ENCODE measurements around the gene MPND. TPM values are rescaled to one million over a fixed set of nuclear protein-coding genes. Genes with fewer than 3 reads are reported as not detected.

Gene MPND
- total and polyA plus RNA-seq, 2 of the 13 experiments (the other 11 are each of a cell fraction or from before 2014, with no cell fraction given): 10.8 to 15.8 TPM

- in situ Hi-C loops (cut with HindIII; ENCODE audit: extremely low pct_ligation_motif_present, low pct_unique_long_range_greater_than_20kb): no loop called here
- Histone ChIP-seq H3K4me2 (ENCODE audit: low read depth, low read length) (no peak overlapping the region), H4K20me1 (ENCODE audit: insufficient read depth, low read length) (peaks cover 8% of the 10 kb centered on the region; the same call in 1 of the 2 replicates), H3K9me3 (ENCODE audit: low read length) (no peaks in the 10 kb centered on the region), H3K79me2 (ENCODE audit: insufficient read depth, low read length) (peaks cover 71% of the 10 kb centered on the region), H3K4me1 (ENCODE audit: insufficient read depth, low read length) (peaks cover 35% of the 10 kb centered on the region), H2AFZ (ENCODE audit: low read length) (no peak overlapping the region), H3K27me3 (ENCODE audit: control insufficient read depth in 1 of 2, insufficient read depth in 2 of 2, low read length in 2 of 2) (no peaks in the 10 kb centered on the region; a peak in 1 of 5 replicates), H3K4me3 (replicated peaks in 1 of 3; ENCODE audit: insufficient read depth in 1 of 3, low read depth in 2 of 3, low read length in 3 of 3) (no peak overlapping the region), H3K36me3 (replicated peaks in 1 of 2; ENCODE audit: control insufficient read depth in 1 of 2, insufficient read depth in 2 of 2, low read length in 2 of 2) (peaks cover 5 to 23% of the 10 kb centered on the region in 2 experiments), H3K9ac (ENCODE audit: insufficient read depth, low read depth, low read length) (no peak overlapping the region), H3K27ac (ENCODE audit: extremely low read length, insufficient read depth, low read length) (no peak overlapping the region)
- no peak for DNase-seq (ENCODE audit: low spot score)
- TF ChIP-seq, protein P1, sequence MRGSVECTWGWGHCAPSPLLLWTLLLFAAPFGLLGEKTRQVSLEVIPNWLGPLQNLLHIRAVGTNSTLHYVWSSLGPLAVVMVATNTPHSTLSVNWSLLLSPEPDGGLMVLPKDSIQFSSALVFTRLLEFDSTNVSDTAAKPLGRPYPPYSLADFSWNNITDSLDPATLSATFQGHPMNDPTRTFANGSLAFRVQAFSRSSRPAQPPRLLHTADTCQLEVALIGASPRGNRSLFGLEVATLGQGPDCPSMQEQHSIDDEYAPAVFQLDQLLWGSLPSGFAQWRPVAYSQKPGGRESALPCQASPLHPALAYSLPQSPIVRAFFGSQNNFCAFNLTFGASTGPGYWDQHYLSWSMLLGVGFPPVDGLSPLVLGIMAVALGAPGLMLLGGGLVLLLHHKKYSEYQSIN (CRISPR knock-in tag; IDR thresholded peaks at IDR 0.05; ENCODE audit: borderline replicate concordance): no peak
- TF ChIP-seq ZNF441 (CRISPR knock-in tag; IDR thresholded peaks at IDR 0.05; ENCODE audit: borderline replicate concordance): no peak
- TF ChIP-seq ZNF367 (CRISPR knock-in tag; IDR thresholded peaks at IDR 0.05; ENCODE audit: borderline replicate concordance): no peak
- TF ChIP-seq TFDP1 (CRISPR knock-in tag; IDR thresholded peaks at IDR 0.05; ENCODE audit: borderline replicate concordance): no peak
- no peak for TF ChIP-seq SALL1 (CRISPR knock-in tag; IDR thresholded peaks at IDR 0.05)
- TF ChIP-seq ZBTB7A (CRISPR knock-in tag; IDR thresholded peaks at IDR 0.05): no peak
- no peak for TF ChIP-seq ONECUT2 (CRISPR knock-in tag; IDR thresholded peaks at IDR 0.05)
- TF ChIP-seq ZNF589 (CRISPR knock-in tag; conservative IDR thresholded peaks at IDR 0.05): no peak
- TF ChIP-seq CTCF (CRISPR knock-in tag; IDR thresholded peaks at IDR 0.05): no peak
- TF ChIP-seq TMF1 (CRISPR knock-in tag; IDR thresholded peaks at IDR 0.05; ENCODE audit: low read depth): no peak
- no peak for TF ChIP-seq CSRNP1 (CRISPR knock-in tag; IDR thresholded peaks at IDR 0.05)
- no peak for TF ChIP-seq NCOR1 (IDR thresholded peaks at IDR 0.05; ENCODE audit: borderline replicate concordance, low read length)
- no peak for TF ChIP-seq ZBTB20 (CRISPR knock-in tag; IDR thresholded peaks at IDR 0.05; ENCODE audit: borderline replicate concordance, low read depth)
- TF ChIP-seq ZNF460 (CRISPR knock-in tag; IDR thresholded peaks at IDR 0.05; ENCODE audit: borderline replicate concordance): no peak
- no peak for TF ChIP-seq KDM6A (CRISPR knock-in tag; IDR thresholded peaks at IDR 0.05; ENCODE audit: low read depth)
- no peak for TF ChIP-seq NR2F6 (IDR thresholded peaks at IDR 0.05)
- TF ChIP-seq NR2F6 (CRISPR knock-in tag; IDR thresholded peaks at IDR 0.05): no peak
- FAIRE-seq: no peak
- CTCF ChIA-PET (ENCODE audit: low intra/inter-chr PET ratio, low total read pairs): no interaction called here
- POLR2A ChIA-PET: interaction anchor here (1.7 kb wide), 1 partner anchor 11 kb away, joined by 3 read pairs; no protein-coding TSS in a partner anchor
- no TSS peak for BruUV-seq (replicated peaks)
- intact Hi-C loops (cut with micrococcal nuclease; ENCODE audit: unreplicated experiment): no loop called here
- ATAC-seq: no peak
- 97% methylated on average over 18 of the region's 20 CpGs for WGBS (ENCODE audit: low lambda C conversion rate)
Measured at GRCh38 chr19:4379383-4380253, 36.3 kb downstream of the MPND start.

Measured in HepG2 (cell line).